ENCODE data around the gene CALM3.

CALM3 gene

GRCh38 chr19:46602392-46603194 is 1.5 kb downstream of the CALM3 start:
- Histone ChIP-seq H3K36me3 (ENCODE audit: insufficient read depth, low read length) (peaks cover 53% of the 10 kb centered on the region), H3K4me3 (ENCODE audit: low read depth in 1 of 2, low read length in 2 of 2) (peak overlapping the region; percentile 72 to 84; a peak in 3 of 4 replicates), H4K20me1 (ENCODE audit: insufficient read depth, low read length) (peaks cover 56% of the 10 kb centered on the region), H3K4me1 (ENCODE audit: insufficient read depth, low read length) (peaks cover 37% of the 10 kb centered on the region), H3K27me3 (ENCODE audit: insufficient read depth, low read length, poor library complexity) (no peaks in the 10 kb centered on the region), H3K9me3 (ENCODE audit: insufficient read depth, low read length, severe bottlenecking) (peaks cover 6% of the 10 kb centered on the region), H3K27ac (ENCODE audit: low read length) (peak overlapping the region; percentile 91), H3K4me2 (ENCODE audit: insufficient read depth, low read length) (peak overlapping the region; percentile 95), H3K9ac (ENCODE audit: low read depth, low read length) (peak overlapping the region; percentile 93), H3K79me2 (ENCODE audit: insufficient read depth, low read length) (peaks cover 59% of the 10 kb centered on the region), H2AFZ (ENCODE audit: low read depth, low read length) (no peak overlapping the region)
- peak; percentile 37 for DNase-seq
- ATAC-seq (ENCODE audit: insufficient read depth, low read depth) = no peak
- TF ChIP-seq EZH2 (IDR thresholded peaks at IDR 0.05; ENCODE audit: borderline replicate concordance, low read depth, low read length, severe bottlenecking) (no peak), CTCF (IDR thresholded peaks at IDR 0.05; ENCODE audit: borderline replicate concordance, extremely low read depth, low read length, poor library complexity, severe bottlenecking) (no peak)

GRCh38 chr19:46603195-46603637 is 2.1 kb downstream of the CALM3 start:
- Histone ChIP-seq H3K36me3 (ENCODE audit: insufficient read depth, low read length) (peaks cover 59% of the 10 kb centered on the region), H3K4me1 (ENCODE audit: insufficient read depth, low read length) (peaks cover 37% of the 10 kb centered on the region), H3K4me2 (ENCODE audit: insufficient read depth, low read length) (peak overlapping the region; percentile 95), H2AFZ (ENCODE audit: low read depth, low read length) (no peak overlapping the region), H3K27ac (ENCODE audit: low read length) (peak overlapping the region; percentile 91), H3K9ac (ENCODE audit: low read depth, low read length) (peak overlapping the region; percentile 93), H3K27me3 (ENCODE audit: insufficient read depth, low read length, poor library complexity) (no peaks in the 10 kb centered on the region), H4K20me1 (ENCODE audit: insufficient read depth, low read length) (peaks cover 63% of the 10 kb centered on the region), H3K79me2 (ENCODE audit: insufficient read depth, low read length) (peaks cover 59% of the 10 kb centered on the region), H3K4me3 (ENCODE audit: low read depth in 1 of 2, low read length in 2 of 2) (peak overlapping the region in 1 of 2 experiments; percentile 72; a peak in 3 of 4 replicates), H3K9me3 (ENCODE audit: insufficient read depth, low read length, severe bottlenecking) (peaks cover 6% of the 10 kb centered on the region)
- no peak for DNase-seq
- TF ChIP-seq EZH2 (IDR thresholded peaks at IDR 0.05; ENCODE audit: borderline replicate concordance, low read depth, low read length, severe bottlenecking) = no peak
- TF ChIP-seq CTCF (IDR thresholded peaks at IDR 0.05; ENCODE audit: borderline replicate concordance, extremely low read depth, low read length, poor library complexity, severe bottlenecking) = no peak
- no peak for ATAC-seq (ENCODE audit: insufficient read depth, low read depth)

GRCh38 chr19:46603752-46604231 is 2.7 kb downstream of the CALM3 start:
- H3K79me2 ChIP-seq (ENCODE audit: insufficient read depth, low read length) = peaks cover 59% of the 10 kb centered on the region

More at GRCh38 chr19:46603752-46604231, 2.7 kb downstream of the CALM3 start:
- peaks cover 68% of the 10 kb centered on the region for H4K20me1 ChIP-seq (ENCODE audit: insufficient read depth, low read length)
- H3K36me3 ChIP-seq (ENCODE audit: insufficient read depth, low read length) = peaks cover 65% of the 10 kb centered on the region
- TF ChIP-seq EZH2 (IDR thresholded peaks at IDR 0.05; ENCODE audit: borderline replicate concordance, low read depth, low read length, severe bottlenecking) (no peak), CTCF (IDR thresholded peaks at IDR 0.05; ENCODE audit: borderline replicate concordance, extremely low read depth, low read length, poor library complexity, severe bottlenecking) (no peak)
- H2AFZ ChIP-seq (ENCODE audit: low read depth, low read length) = no peak overlapping the region
- no peaks in the 10 kb centered on the region for H3K27me3 ChIP-seq (ENCODE audit: insufficient read depth, low read length, poor library complexity)
- peaks cover 40% of the 10 kb centered on the region for H3K4me1 ChIP-seq (ENCODE audit: insufficient read depth, low read length)
- no peak for ATAC-seq (ENCODE audit: insufficient read depth, low read depth)
- peak overlapping the region; percentile 93 for H3K9ac ChIP-seq (ENCODE audit: low read depth, low read length)
- H3K9me3 ChIP-seq (ENCODE audit: insufficient read depth, low read length, severe bottlenecking) = peaks cover 5% of the 10 kb centered on the region
- DNase-seq = no peak
- peak overlapping the region; percentile 91 for H3K27ac ChIP-seq (ENCODE audit: low read length)
- peak overlapping the region in 1 of 2 experiments; percentile 72; a peak in 2 of 4 replicates for H3K4me3 ChIP-seq (ENCODE audit: low read depth in 1 of 2, low read length in 2 of 2)
- H3K4me2 ChIP-seq (ENCODE audit: insufficient read depth, low read length) = peak overlapping the region; percentile 95
